OCI-LY7 (cell line): ENCODE data around the gene TMEM80. TPM values are rescaled to one million over a fixed set of nuclear protein-coding genes. Genes with fewer than 3 reads are reported as not detected.

ENCODE experiments used
- BruUV-seq: library from RNA; stranded (reverse); fragments of 400-500 nt; replicated peaks from 2 replicates; lab custom pipeline; 2021; lab: Mats Ljungman, UMichigan
- CTCF ChIA-PET: fragments of 300-600 bp; sonication (Branson Sonifier 250); formaldehyde crosslinking; loops from one replicate; lab custom pipeline; 2022; ENCODE audit warnings: antibody characterized with exemption; ENCODE audit not compliant: unreplicated experiment; lab: Charles Lee
- POLR2A ChIA-PET: fragments of 300-600 bp; sonication (Branson Sonifier 250); formaldehyde crosslinking; loops from one replicate; lab custom pipeline; 2022; ENCODE audit warnings: antibody characterized with exemption; lab: Charles Lee
- DNase-seq: peaks from one replicate; pipeline ENCODE4 v3.0.0-alpha.2; 2015; ENCODE audit warnings: low spot score
- H2AFZ ChIP-seq: fragments of 200-600 bp; sonication (generic), shearing (Covaris generic); 2 replicates; pipeline ENCODE4 v1.6.1; 2014; ENCODE audit warnings: mild to moderate bottlenecking, antibody characterized with exemption, low read length, moderate library complexity
- H3K27ac ChIP-seq: fragments of 200-600 bp; sonication (generic); 2 replicates; pipeline ENCODE4 v1.5.1; 2014; ENCODE audit warnings: mixed run types, low read depth, mild to moderate bottlenecking, moderate library complexity, low read length, inconsistent platforms; ENCODE audit not compliant: poor library complexity, severe bottlenecking
- H3K36me3 ChIP-seq: fragments of 200-600 bp; sonication (generic); 2 replicates; pipeline ENCODE4 v1.6.1; 2014; ENCODE audit warnings: mild to moderate bottlenecking, antibody characterized with exemption, low read length, moderate library complexity, mixed read lengths; ENCODE audit not compliant: insufficient read depth
- H3K4me1 ChIP-seq: fragments of 200-600 bp; sonication (generic); 2 replicates; pipeline ENCODE4 v1.5.1; 2014; ENCODE audit warnings: mild to moderate bottlenecking, low read length; ENCODE audit not compliant: insufficient read depth, poor library complexity, severe bottlenecking
- H3K4me2 ChIP-seq: fragments of 200-600 bp; sonication (generic); 2 replicates; pipeline ENCODE4 v1.6.1; 2014; ENCODE audit warnings: mild to moderate bottlenecking, low read length
- H3K4me3 ChIP-seq: fragments of 200-600 bp; sonication (generic); 2 replicates; pipeline ENCODE4 v1.5.1; 2014; ENCODE audit warnings: mild to moderate bottlenecking, low read depth, low read length; ENCODE audit not compliant: poor library complexity, severe bottlenecking
- H3K79me2 ChIP-seq: fragments of 200-600 bp; sonication (generic); 2 replicates; pipeline ENCODE4 v1.6.1; 2016; ENCODE audit warnings: low read depth, mild to moderate bottlenecking, low read length, moderate library complexity, mixed read lengths; ENCODE audit not compliant: insufficient read depth
- H3K9me2 ChIP-seq: fragments of 200-600 bp; sonication (generic); 2 replicates; pipeline ENCODE4 v1.6.1; 2016; ENCODE audit warnings: mild to moderate bottlenecking, low read length, mixed read lengths; ENCODE audit not compliant: insufficient read depth
- H3K9me3 ChIP-seq: fragments of 200-600 bp; sonication (generic); 2 replicates; pipeline ENCODE4 v1.6.1; 2014; ENCODE audit warnings: mild to moderate bottlenecking, mixed run types, low read length, mixed read lengths
- H4K20me1 ChIP-seq: fragments of 200-600 bp; sonication (generic); 2 replicates; pipeline ENCODE4 v1.6.1; 2014; ENCODE audit warnings: mild to moderate bottlenecking, antibody characterized with exemption, low read length, moderate library complexity, mixed read lengths; ENCODE audit not compliant: insufficient read depth
- CTCF ChIP-seq: fragments of 200-600 bp; sonication (generic); conservative IDR thresholded peaks from 2 replicates; pipeline ENCODE4 v1.5.1; 2014; ENCODE audit warnings: mild to moderate bottlenecking, antibody characterized with exemption, low read length, moderate library complexity, mixed read lengths
- EZH2phosphoT487 ChIP-seq: fragments of 200-600 bp; sonication (generic); IDR thresholded peaks from 2 replicates; pipeline ENCODE4 v1.6.1; 2018; ENCODE audit warnings: low read depth, borderline replicate concordance, mild to moderate bottlenecking, mixed run types, antibody characterized with exemption, low read length, moderate library complexity, mixed read lengths
- intact Hi-C: fragments of 100-400 bp; cut with micrococcal nuclease; formaldehyde crosslinking; loops from one replicate; pipeline ENCODE4 v1.10.0; 2022; ENCODE audit not compliant: unreplicated experiment
- total RNA-seq, 2 experiments: library from RNA; depleted of rRNA in 1 of 2; stranded (reverse); fragments of >200 nt in 1 of 2; shearing (Covaris generic) in 1 of 2; gene quantifications; 2 replicates each; pipeline ENCODE4 v1.2.3, GENCODE V29; 2014 to 2022

TMEM80 gene
- total RNA-seq, 2 experiments from 2014 or later = 52.7 to 52.8 TPM

DNA sequence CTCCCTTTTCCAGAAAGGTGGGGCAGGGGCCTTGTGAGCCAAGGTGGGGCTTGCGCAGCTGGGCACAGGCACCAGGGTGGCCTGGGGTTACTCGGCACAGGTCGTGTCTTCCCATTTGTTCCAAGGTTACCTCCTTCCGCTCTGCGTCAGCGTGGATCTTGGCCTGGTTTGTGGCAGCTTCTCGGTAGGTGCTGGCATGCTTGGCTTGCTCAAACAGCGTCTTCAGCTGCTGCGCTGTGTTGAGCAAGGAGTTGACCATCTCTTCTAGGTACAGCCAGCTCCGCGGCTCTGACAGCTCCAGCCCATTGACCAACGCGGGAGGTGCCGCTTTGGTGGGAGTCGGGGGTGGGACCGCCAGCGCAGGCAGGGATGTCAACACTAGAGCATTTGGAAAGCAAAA lies 21.2 kb upstream of the TMEM80 start:
- intact Hi-C loops = no loop called here
- Histone ChIP-seq H3K9me3 (no peaks in the 10 kb centered on the region), H3K4me3 (no peak overlapping the region), H3K9me2 (no peaks in the 10 kb centered on the region), H3K4me2 (no peak overlapping the region), H2AFZ (no peak overlapping the region), H3K79me2 (no peaks in the 10 kb centered on the region), H3K36me3 (peaks cover 60% of the 10 kb centered on the region), H3K27ac (no peak overlapping the region), H4K20me1 (no peaks in the 10 kb centered on the region), H3K4me1 (no peaks in the 10 kb centered on the region)
- no peak for DNase-seq
- CTCF ChIA-PET = no interaction called here
- POLR2A ChIA-PET = interaction anchor here (0.9 kb wide), 1 partner anchor 74 kb away, joined by 3 read pairs; no protein-coding TSS in a partner anchor
- no TSS peak for BruUV-seq
- TF ChIP-seq CTCF (no peak), EZH2phosphoT487 (no peak)

GRCh38 chr11:678297-678696 lies 17.3 kb upstream of the TMEM80 start:
- H3K4me3 ChIP-seq = no peak overlapping the region
- no peak for TF ChIP-seq EZH2phosphoT487
- no peak for TF ChIP-seq CTCF
- H3K79me2 ChIP-seq = no peaks in the 10 kb centered on the region
- no peaks in the 10 kb centered on the region for H3K9me3 ChIP-seq
- H4K20me1 ChIP-seq = no peaks in the 10 kb centered on the region
- intact Hi-C loops = no loop called here
- ChIA-PET CTCF (no interaction called here), POLR2A (no interaction called here)
- H3K9me2 ChIP-seq = no peaks in the 10 kb centered on the region
- no peak overlapping the region for H3K27ac ChIP-seq
- no peak overlapping the region for H2AFZ ChIP-seq
- no peak for DNase-seq
- H3K36me3 ChIP-seq = peaks cover 71% of the 10 kb centered on the region
- H3K4me2 ChIP-seq = no peak overlapping the region
- BruUV-seq = no TSS peak
- no peaks in the 10 kb centered on the region for H3K4me1 ChIP-seq

DNA sequence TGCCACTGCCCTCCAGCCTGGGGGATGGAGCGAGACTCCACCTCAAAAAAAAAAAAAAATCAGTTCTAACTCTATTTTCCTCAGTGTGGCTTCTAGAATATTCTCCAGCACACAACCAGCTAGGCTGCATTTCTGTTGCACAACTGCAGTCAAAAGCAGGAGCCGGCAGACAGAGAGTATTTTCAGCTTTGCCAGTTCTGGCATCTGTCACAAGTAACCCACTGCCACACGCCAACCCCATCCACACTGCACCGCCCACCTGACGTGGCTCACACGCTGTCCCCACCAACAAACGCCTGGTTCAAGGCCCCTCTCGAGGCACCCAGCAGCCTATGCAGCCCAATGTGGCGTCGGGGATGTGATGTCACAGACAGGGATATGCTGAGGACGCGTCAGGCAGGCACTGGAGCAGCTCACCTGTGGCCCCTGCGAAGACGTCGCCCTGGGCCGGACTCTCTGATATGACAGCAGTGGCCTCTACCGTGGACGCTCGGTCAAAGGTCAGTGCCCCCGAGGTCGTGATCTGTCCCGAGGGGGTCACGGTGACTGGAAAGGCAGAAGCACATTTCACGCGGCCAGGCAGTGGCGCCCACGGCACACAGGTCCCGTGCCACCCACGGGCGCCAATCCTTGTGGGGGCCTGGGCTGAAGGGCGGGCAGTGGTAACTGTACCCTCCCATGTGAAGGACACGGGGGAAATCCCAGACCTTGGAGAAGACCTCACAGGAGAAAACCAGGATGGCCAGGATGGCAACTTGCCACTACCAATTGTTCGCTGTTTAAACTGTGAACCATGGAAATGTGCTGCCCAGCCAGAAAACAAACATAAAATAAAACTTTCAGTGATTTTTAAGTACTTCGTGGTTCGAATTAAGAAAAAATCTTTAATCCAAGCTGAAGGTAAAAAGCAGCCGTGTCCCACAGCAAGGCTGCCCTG lies 16.1 kb upstream of the TMEM80 start:
- no peaks in the 10 kb centered on the region for H3K4me1 ChIP-seq

More for the DNA sequence above, 16.1 kb upstream of the TMEM80 start:
- BruUV-seq = no TSS peak
- H3K4me3 ChIP-seq = no peak overlapping the region
- H3K27ac ChIP-seq = no peak overlapping the region
- no peaks in the 10 kb centered on the region for H4K20me1 ChIP-seq
- peaks cover 71% of the 10 kb centered on the region for H3K36me3 ChIP-seq
- H3K79me2 ChIP-seq = no peaks in the 10 kb centered on the region
- no peaks in the 10 kb centered on the region for H3K9me2 ChIP-seq
- no peak overlapping the region for H2AFZ ChIP-seq
- CTCF ChIA-PET = no interaction called here
- H3K4me2 ChIP-seq = no peak overlapping the region
- POLR2A ChIA-PET = no interaction called here
- no peak for DNase-seq
- no peak for TF ChIP-seq CTCF
- intact Hi-C loops = no loop called here
- no peaks in the 10 kb centered on the region for H3K9me3 ChIP-seq
